ENCODE measurements around the gene ARFGAP3.

ARFGAP3 gene

DNA sequence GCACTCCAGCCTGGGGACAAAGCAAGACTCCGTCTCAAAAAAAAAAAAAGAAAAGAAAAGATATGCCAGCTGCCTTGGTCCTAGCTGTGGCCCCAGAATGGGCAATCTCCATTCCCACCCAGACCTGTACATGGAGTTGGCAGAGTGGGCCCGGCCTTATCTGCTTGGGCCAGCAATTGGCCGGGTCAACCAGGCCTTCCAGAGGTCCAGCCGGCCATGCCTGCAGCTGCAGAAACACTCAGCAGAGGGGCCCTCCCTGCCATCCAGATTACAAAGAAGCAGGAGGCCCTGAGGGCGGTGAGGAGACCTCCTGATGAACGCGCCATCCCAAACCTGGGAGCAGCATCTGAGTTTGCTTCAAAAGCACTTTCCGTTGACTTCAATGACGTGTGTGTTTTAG is 26.9 kb upstream of the ARFGAP3 start:
- DNase-seq = no peak

DNA sequence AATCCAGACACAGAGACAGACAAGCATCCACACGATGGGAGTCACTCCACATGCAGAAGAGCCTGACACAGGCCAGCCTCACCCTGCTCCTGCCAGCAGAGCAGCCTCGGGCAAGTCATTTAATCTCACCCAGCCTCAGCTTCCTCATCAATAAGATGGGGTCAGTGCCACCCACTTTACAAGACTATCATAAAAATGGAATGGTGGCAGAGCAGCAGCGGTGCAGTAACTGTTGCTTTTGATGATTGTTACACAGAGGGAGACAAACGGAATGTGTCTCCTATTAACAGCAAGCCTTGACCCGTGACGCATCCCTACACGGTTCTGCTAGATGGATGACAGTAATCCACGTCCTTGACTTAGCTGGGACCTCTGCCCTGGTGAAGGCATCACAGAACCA is 26.0 kb upstream of the ARFGAP3 start:
- DNase-seq = no peak

DNA sequence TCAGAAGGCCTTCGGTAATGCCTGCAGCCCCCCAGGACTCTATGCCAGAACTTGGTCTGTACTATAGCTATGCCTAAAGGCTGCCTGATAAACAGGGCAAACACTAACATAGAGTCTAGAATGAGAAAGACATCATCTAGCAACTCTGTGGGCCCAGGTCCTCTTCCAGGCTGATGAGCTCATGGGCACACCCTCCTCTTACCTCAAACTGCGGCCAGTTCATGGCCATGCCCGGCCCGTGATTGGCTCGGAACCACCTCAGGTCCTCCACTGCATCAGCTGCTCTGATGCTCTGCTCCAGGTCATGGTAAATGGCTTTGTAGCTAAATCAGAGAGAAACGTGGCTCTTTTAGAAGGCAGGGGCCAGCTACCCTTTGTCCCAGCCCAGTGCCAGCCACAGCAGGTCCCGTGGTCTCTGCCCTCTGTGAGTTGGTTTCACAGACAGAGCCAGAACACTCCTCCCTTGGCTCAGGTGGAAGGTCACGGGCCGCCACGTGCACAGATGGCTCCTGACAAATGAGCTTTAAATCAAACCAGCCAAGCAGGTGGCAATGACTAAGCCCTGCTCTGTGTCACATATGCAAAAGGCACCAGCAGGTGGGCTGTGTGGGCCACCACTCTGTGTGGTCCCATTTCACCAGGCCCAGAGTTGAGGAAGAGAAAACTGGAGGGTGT is 25.0 kb upstream of the ARFGAP3 start:
- no peak for DNase-seq

DNA sequence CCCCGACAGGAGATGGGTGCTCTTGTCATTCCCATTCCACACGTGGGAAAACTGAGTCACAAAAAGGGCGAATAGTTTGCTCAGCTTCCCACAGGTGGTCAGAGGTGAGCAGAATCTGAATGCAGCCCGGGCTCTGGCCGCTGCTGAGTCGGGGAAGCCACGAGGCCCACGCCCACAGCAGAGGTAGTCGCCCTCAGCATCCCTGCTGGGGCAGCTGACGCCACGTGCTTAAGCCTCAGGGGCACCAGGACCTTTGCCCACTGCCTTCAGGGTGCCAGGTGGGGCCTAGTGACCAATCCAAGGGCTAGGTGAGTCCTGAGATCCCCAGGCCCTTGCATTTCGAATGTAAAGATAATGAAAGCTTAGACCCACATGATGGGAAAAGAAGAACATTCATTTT is 24.2 kb upstream of the ARFGAP3 start:
- DNase-seq = no peak

DNA sequence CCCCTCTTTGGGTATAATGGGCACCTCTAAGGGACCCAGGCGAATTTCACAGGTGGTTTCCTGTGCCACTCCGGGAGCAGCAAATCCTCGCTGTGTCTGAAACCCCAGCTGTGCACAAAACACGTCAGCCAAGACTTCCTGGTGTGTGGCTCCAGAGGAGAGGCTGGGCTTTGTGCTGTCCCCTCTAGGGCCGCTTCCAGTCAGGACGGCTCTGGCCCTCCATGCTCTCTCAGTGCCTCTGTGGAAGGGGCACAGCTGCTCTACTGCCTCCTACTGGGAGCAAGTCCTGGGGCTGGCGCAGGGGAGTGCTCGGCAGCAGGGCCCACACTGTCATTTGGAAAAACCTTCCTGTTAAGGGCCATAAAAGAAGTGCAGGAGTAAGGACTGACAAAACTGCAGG is 23.7 kb upstream of the ARFGAP3 start:
- DNase-seq = no peak

DNA sequence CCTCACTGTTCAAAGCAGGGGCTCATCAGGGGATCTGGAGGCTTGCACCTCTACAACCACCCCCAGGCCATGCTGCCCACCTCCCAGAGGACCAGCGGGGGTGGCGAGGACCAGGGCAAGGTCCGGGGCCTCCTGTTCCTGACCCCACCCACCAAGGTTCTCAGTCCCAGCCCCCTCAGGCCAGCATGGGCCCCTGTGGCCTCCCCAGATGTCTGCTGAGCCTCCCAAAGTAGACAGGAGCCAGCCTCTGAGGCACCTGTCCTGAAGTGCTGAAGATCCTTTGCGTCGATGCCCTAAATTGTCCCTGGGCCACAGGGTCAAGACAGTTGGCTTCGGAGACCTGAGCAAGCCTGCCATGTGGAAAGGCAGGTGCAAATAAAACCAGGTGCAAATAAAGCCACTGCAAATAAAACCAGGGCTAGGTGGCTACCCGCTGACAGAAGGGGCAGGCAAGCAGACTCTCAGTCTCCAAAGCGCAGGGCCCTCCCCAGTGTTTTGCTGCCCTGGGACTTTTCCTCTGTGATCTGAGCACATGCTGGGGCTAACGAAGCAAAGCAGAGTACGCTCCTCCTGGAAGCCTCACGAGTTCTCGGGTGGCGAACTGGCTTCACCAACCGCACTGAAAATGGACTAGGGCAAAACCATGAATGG is 22.4 kb upstream of the ARFGAP3 start:
- no peak for DNase-seq

DNA sequence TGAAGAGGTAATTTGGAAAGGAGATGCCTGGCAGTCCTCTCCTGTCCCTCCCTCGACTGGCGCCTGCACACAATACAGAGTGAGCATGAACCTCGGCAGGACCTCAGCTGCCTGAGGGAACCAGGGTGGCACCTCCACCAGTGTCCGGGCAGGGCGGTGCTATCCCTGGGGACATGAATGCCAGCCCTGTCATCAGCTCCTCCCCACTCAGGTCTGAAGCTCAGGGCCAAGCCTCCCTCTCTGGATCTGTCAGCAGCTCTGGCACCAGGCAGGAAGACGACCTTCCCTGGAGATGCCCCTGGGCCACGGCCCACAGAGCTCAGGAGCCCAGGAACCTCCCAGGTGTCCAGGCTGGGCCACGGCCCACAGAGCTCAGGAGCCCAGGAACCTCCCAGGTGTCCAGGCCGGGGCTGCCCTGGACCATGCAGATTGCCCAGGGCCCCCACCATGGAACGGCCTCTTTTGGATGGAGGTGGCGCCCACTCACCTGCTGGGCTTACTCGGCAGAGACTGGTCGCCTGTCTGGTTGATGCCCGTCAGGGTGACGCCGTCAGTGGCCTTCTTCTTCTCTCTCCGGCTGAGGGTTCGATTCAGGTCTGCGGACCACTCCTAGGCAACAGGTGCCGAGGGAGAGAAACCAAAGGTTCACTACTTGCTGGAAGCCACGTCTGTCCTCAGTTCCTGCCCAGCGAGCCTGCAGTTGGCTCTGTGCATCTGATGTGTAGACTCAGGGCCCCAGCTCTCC is 21.7 kb upstream of the ARFGAP3 start:
- no peak for DNase-seq

DNA sequence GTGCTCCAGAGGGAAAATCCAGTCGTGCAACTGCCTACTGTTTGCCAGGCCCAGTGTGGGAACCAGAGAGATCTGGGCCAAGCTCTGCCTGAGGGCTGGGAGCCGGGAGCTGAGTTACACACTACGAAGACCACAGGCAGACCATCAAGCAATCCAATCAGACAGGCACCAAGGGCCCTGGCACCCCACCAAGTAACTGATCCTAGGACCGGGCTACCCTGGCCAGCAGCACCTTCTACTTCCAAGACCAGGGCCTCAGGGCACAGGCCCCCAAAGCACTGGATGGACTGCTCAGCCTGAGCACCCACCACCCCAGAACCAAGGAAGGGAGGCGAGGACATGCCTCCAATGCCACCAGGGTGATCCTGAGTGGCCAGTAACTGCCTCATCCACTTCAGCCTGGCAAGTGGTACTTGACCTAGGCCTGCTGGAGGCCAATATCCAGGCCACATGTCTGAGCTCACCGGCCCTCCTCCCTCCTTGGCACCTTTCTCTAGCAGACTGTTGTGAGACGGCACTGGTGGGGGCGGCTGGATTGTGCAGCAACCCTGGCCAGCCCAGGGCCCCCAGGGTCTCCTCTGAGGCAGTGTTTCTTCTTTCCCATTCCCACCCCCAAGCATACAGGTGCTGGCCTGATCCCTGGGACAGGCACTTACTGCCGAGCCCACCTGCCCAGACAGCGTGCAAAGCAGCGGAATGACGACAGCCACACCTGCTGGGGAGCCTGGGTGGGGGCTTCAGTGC is 20.7 kb upstream of the ARFGAP3 start:
- no peak for DNase-seq

DNA sequence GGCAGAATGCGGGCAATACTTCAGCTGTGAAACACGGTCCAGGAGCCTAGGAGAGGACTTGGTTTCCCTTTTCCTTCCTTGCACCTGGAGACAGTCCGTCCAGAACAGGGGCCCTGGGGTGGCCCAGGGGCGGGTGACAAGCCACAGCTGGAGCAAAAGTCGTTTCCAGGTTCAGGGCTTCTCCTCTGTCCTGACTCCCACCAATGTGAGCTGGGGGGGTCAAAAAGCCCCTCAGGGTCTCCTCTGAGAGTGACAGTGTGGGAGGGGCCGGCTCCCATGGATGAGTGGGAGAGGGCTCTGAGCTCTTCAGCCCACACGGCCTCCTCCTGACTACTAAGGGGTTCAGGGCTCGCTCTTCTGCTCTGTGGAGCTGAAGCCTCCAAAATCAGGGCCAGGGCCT is 20.1 kb upstream of the ARFGAP3 start:
- no peak for DNase-seq

DNA sequence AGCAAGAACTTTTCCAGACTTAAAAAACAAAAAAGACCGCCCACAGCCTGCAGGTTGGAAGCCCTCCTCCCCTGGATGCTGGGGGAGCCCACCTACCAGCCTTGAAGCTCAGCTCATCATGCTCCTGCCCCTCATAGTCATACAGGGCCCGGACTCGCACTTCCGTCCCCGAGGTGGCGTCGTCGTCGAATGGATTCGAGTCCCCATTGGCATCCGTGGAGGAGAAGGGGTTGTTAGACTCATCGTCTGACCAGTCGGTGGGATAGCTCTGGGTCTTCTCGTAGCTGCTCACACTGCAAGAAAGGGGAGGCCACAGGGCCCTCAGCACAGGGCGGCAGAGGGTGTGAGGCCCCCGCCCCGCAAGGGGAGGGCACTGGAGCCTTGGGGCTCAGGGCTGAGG is 19.0 kb upstream of the ARFGAP3 start:
- no peak for DNase-seq

DNA sequence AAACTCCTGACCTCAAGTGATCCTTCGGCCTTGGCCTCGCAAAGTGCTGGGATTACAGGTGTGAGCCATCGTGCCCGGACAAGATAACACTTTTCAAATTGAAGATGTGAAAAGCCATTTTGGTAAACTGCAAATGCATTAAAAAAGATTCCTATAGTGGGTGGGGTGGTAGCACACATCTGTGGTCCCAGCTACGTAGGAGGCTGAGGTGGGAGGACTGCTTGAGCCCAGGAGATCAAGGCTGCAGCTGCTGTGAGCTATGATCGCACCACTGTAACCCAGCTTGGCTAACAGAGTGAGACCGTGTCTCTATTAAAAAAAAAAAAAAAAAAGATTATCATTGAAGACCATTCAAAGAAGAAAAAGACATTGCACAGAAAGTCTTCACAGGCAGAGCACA is 16.9 kb upstream of the ARFGAP3 start:
- DNase-seq = no peak

DNA sequence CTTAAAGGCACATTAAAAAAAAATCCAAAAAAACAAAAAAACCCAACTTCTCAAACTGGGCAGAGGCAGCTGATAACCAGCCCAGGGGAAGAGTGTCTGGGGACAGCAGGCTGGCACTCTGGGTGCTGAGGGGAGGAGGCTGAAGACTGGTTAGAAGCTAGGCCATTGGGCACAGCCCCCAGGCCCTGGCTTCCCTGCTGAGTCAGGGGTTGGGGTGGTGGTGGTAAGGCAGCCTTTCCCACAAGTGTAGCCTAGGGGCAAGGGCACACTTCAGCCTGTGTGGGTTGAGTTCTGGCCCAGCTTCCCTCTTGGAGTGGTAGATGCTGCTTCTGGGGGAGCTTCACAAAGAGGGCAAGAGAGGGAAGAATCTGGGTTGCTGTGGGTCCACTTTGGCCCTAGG is 16.3 kb upstream of the ARFGAP3 start:
- DNase-seq = no peak

DNA sequence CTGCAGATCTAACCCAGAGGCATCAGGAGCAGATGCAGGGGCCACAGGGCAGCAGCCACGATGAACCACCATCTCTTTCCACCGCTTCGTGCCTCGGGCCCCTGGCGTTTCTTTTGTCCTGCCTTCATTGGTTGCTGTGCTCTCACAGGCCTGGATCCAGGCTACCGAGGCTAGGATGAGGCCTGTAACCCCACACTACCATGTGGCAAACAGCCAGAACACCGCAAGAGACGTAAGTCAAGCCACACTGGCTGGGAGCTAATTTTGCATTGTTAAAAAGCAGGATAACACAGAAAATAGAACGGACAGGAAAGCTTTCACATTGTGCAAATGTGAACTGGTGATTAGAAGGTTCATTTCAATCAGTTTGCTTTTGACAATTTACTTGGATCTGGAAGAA is 15.7 kb upstream of the ARFGAP3 start:
- no peak for DNase-seq

DNA sequence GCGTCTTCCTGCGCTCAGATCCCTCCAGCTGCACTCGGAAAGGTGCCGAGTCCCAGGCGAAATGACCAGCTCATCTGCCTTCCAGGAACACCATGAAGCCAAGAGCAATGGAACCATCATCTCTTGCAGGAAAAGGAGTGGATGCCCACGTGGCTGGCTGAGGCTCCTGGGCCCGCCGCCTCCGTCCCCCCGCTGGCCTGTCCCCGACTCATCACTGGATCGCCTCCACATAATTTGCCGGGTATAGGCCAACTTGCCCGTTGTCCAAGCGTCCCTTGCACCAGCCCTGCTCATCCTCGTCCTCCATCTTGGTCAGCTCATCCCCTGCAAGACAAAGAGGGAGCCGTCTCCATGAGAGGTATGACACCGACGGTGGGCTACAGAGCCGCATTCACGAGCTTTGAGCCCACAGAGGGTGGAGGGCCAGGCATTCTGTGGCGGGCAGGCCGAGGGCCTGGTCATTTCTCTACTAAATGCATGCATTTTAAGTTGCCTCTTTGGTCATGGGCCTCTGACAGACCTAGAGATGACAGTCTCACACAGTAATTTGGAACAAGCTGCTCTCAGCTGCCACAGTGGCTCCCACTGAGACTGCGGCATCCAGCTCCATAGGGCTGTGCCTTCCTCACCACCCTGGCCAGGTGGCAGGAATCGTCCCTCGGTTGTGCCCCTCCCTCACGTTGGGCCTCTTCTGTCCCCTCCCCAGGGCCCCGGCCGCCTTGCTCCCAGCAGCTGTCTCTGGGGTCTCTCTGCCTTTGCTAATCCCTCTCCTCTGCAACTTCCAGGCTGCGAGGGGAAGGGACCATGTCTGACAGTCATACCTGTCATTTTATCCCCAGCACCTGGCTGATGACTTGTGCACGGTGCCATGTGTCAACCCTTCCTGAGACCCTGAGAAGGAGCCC is 14.3 kb upstream of the ARFGAP3 start:
- DNase-seq = no peak

DNA sequence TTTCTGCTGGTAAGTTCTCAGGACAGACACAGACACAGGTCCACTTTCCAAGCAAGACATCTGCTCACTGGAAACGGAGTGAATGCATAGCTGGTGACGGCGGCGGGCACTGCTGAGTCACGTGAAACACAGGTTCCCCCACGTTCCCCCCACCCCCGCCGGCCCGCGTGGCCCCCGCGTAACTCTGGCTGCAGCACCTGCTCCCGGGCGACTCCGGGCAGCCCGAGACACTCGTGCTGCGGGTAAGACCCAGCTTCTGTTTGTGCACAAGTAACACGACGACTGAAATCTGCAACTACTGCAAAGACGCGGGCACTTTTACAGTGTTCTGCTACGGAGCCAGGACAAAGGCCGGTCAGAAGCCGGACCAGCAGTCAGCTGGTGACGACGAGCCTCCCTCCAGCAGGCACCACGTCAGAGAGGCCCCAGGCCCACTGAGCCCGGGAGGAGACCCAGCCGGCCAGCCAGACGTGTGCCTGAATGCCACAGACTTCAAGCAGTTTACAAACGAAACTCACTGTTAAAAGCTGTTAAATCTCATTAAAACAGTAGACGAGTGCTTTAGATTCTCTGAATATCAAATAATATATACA is 12.9 kb upstream of the ARFGAP3 start:
- no peak for DNase-seq

DNA sequence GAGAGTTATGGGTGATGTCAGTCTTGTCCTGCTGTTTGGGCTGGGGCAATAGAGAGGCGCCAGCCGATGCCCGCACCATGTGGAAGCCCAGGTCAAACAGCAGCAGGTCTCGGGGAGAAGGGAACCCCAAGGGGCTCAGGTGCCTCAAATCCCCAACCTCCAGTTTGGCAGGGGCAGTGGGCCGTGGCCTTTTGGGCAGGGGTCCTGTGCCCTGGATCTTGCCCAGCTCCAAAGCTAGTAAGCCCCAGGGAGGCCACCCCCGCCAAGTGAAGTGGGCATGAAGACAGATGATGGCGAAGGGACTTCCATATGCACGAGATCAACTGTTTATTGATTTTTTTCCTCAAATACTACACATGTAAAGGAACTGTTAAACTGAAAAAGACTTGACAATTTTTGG is 12.4 kb upstream of the ARFGAP3 start:
- no peak for DNase-seq

DNA sequence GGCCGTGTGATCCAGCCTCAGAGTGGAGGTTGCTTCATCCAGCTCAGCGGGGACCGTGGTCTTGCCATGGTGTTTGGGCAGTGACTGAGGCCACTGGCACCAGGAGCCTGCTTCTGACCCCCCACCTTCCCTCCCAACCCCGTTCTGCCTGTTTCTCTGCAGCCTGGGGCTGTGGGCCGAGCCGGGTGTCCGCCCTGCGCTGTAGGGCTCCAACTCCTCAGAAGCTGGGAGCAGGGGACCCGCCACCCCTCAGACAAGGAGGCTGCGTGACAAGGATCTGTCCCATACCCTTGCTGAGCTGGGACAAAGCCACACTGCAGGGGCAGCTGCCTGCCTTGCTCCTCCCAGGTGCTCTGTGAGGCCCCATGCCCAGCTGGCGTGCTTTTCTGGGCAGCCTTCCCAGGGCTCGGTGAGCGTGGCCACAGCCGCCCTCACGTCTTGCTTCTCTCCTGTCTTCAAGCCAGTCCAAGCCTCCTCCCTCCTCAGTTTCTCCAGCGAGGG is 11.7 kb upstream of the ARFGAP3 start:
- DNase-seq = no peak

DNA sequence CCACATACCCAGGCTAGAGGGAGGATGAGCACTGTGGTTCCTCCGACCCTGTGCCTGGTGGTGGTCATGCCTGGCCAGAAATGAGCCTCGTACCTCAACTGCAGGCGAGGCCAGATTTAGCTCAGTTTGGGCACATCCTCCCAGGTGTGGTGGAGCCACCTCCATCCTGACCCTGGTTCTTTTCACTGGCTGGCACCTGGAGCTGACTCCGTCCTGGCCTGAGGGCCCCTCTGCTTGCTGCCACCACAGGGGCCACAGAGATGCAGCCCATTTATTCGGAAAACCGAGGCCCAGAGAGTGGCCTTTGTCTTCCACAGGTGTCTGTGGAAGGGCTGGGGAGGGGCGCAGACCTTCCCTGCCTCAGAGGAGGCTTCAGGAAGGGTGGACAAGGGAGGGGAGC is 9.0 kb upstream of the ARFGAP3 start:
- no peak for DNase-seq

DNA sequence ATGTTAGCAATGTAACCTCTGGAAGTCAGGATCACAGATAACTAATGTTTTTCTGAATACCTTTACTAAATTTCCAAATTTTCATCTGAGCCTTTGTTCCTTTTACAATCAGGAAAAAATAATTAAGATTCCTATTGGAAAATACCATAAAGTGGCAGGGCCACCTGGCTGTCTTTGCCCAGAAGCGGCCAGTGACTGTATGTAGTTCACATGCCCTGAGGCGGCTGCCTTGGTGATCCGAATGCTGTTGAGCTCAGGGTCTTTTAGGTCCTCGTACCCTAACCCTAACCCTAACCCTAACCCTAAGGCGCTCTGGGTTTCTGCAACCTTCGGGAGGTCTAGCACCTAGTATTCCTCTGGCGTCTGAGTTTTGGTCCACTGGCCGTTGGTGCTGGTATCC is 8.5 kb upstream of the ARFGAP3 start:
- no peak for DNase-seq

DNA sequence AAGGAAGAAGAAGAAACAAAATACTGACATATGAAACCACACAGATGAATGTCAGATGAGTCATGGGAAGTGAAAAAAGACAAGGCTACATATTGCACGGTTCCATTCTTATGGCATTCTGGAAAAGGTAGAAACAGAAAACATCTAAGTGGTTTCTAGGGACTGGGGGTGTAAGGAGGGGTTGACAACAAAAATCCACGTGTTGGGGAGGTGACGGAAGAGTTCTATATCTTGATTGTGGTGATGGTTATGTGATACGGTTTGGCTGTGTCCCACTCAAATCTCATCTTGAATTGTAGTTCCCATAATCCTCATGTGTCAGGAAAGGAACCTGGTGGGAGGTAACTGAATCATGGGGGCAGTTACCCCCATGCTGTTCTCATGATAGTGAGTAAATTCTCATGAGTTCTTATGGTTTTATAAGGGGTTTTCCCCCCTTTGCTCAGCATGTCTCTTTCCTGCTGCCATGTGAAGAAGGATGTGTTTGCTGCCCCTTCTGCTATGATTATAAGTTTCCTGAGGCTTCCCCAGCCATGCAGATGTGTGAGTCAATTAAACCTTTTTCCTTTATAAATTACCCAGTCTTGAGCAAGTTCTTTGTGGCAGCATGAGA is 6.4 kb upstream of the ARFGAP3 start:
- no peak for DNase-seq

DNA sequence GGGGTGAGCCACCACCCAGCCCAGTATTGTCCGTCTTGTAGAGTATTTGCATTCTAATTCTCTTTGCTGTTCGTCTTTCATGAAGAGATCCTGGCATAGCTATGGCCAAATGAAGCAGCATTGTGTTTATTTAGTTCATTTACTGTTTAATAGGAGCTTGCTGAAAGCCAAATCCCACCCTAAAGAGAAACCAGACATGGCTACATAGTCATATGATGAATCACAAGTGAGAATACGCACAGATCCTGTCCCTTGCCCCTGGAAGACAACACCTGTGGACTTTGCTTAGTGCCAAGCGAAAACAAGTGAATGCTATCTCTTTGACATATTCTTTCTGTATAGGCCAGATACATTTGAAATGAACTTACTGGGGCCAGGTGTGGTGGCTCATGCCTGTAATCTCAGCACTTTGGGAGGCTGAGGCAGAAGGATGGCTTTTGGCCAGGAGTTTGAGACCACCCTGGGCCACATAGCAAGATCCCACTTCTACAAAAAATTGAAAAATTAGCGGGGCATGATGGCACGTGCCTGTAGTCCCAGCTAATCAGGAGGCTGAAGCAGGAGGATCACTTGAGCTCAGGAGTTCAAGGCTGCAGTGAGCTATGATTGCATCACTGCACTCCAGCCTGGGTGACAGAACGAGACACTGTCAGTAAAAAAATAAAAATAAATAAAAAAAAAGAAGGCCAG is 5.1 kb upstream of the ARFGAP3 start:
- DNase-seq = no peak
